Transverse colon (tissue), 4 donors: ENCODE measurements around the gene AGBL4.

ENCODE experiments used
- EP300 ChIP-seq: sonication (generic); formaldehyde crosslinking; IDR thresholded peaks from one replicate; pipeline ENCODE4 v1.6.1; 2017; ENCODE audit warnings: antibody characterized with exemption, low read depth
- POLR2A ChIP-seq: fragments of 450-650 bp; IDR thresholded peaks from one replicate; pipeline ENCODE4 v1.6.1; 2016; ENCODE audit warnings: antibody characterized with exemption, mild to moderate bottlenecking, moderate library complexity
- POLR2AphosphoS5 ChIP-seq, 3 donors: sonication (generic); formaldehyde crosslinking; IDR thresholded peaks; one replicate each; pipeline ENCODE4 v1.6.1; 2016; ENCODE audit warnings: antibody characterized with exemption in 3 of 3
- TF ChIP-seq, protein P1 (sequence below), 5 experiments: fragments of 200-600 bp in 3 of 5; fragments of 450-650 bp in 2 of 5; sonication (generic) in 3 of 5; IDR thresholded peaks; 1 replicate in 2 of 5; 2 replicates in 3 of 5; pipeline ENCODE4 v1.5.1; 2016 to 2017; ENCODE audit warnings: antibody characterized with exemption in 5 of 5, inconsistent platforms in 3 of 5, mild to moderate bottlenecking in 2 of 5, moderate library complexity in 1 of 5

DNA sequence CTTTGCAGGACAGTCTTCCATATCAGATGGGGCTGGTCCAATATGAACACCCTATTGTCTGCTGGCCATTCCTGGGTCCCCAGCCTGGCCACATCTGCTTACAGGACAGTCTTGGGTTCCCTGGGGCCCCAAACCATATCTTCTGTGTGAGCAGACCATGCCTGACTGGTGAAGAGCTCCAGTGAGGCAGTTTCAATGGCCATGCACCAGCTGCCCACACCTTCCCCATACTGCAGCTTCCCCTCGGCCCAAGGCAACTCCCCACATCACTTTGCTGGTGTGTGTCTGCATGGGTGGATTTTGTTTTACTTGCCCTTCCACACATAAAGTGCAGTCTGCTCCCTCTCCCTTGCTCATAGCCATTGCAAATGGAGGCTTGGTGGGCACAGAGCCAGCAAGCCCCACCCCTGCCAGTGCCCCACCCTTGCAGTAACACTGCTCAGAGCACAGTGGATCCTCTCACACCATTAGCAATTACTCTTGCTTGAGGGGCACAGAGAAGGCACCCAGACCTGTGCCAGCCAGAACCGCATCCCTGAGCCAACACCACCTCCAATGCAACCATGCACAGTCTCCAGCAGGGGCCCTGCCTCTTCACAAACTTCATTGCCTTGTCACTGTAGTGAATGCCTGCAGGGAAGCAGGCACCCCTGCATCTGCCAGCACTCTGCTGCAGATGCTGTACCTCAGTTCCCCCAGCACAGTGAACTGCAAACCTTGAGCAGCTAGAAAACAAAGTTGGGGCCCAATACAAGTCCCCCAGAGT lies 772.6 kb downstream of the AGBL4 start:
- TF ChIP-seq, protein P1, sequence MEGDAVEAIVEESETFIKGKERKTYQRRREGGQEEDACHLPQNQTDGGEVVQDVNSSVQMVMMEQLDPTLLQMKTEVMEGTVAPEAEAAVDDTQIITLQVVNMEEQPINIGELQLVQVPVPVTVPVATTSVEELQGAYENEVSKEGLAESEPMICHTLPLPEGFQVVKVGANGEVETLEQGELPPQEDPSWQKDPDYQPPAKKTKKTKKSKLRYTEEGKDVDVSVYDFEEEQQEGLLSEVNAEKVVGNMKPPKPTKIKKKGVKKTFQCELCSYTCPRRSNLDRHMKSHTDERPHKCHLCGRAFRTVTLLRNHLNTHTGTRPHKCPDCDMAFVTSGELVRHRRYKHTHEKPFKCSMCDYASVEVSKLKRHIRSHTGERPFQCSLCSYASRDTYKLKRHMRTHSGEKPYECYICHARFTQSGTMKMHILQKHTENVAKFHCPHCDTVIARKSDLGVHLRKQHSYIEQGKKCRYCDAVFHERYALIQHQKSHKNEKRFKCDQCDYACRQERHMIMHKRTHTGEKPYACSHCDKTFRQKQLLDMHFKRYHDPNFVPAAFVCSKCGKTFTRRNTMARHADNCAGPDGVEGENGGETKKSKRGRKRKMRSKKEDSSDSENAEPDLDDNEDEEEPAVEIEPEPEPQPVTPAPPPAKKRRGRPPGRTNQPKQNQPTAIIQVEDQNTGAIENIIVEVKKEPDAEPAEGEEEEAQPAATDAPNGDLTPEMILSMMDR (IDR thresholded peaks at IDR 0.05): no peak
- TF ChIP-seq POLR2A (no peak), POLR2AphosphoS5 (IDR thresholded peaks at IDR 0.05) (no peak), EP300 (no peak)
